ENCODE results near the gene SMLR1.

The SMLR1 gene

DNA sequence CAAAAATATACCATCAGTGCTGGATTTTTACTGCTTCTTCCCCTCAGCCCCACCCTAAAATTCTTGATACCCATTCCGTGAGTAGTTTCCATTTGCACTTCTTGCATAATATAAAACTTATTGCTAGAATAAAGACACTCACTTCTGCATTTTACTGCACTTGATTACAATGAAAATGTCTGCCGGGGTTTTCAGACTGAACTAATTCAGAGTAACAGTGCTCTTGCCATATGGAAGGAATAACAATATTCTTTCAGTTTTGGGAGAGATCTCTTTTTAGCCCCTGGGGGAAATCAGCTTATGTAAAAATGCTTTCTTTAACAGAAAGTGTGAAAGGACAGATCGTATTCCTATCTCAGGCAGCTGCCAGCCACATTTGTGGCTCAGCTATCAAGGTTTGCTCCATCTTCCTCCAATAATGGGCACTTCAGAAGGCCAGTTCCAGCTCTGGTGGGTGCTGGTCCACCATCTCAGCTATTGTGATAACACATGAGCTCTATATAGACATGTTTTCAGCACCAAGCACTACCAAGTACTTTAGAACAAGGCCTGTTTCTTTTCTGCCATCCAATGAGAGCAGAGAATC, 8.9 kb downstream of the SMLR1 start:
- TF ChIP-seq, protein P1, sequence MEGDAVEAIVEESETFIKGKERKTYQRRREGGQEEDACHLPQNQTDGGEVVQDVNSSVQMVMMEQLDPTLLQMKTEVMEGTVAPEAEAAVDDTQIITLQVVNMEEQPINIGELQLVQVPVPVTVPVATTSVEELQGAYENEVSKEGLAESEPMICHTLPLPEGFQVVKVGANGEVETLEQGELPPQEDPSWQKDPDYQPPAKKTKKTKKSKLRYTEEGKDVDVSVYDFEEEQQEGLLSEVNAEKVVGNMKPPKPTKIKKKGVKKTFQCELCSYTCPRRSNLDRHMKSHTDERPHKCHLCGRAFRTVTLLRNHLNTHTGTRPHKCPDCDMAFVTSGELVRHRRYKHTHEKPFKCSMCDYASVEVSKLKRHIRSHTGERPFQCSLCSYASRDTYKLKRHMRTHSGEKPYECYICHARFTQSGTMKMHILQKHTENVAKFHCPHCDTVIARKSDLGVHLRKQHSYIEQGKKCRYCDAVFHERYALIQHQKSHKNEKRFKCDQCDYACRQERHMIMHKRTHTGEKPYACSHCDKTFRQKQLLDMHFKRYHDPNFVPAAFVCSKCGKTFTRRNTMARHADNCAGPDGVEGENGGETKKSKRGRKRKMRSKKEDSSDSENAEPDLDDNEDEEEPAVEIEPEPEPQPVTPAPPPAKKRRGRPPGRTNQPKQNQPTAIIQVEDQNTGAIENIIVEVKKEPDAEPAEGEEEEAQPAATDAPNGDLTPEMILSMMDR (IDR thresholded peaks at IDR 0.05; ENCODE audit: low read depth, low read length, missing control alignments), result no peak
- in situ Hi-C loops (cut with HindIII; ENCODE audit: low sequenced_read_pairs), result loop anchor here (25.0 kb wide), 1 partner anchor 774 kb away; no protein-coding TSS in a partner anchor
- H3K4me3 ChIP-seq (ENCODE audit: low read depth, low read length), result no peak overlapping the region
- no peak for DNase-seq (ENCODE audit: low read depth)

DNA sequence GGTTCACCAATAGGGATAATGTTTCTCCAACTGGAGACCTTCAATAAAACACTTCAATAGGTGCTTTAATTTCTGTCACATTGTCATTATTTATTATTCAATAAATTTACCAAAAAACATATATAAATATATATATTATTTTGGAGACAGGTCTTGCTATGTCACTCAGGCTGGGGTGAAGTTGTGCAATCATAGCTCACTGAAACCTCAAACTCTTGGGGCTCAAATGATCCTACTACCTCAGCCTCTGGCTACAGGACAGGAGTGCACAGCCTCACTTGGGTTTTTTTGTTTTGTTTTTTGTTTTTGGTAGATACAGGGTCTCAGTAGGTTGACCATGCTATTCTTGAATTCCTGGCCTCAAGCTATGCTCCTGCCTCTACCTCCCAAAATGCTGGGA, 9.9 kb downstream of the SMLR1 start:
- in situ Hi-C loops (cut with HindIII; ENCODE audit: low sequenced_read_pairs), result loop anchor here (25.0 kb wide), 1 partner anchor 775 kb away; no protein-coding TSS in a partner anchor
- DNase-seq (ENCODE audit: low read depth), result no peak
- H3K4me3 ChIP-seq (ENCODE audit: low read depth, low read length), result no peak overlapping the region
- TF ChIP-seq, protein P1 (IDR thresholded peaks at IDR 0.05; ENCODE audit: low read depth, low read length, missing control alignments), result no peak

DNA sequence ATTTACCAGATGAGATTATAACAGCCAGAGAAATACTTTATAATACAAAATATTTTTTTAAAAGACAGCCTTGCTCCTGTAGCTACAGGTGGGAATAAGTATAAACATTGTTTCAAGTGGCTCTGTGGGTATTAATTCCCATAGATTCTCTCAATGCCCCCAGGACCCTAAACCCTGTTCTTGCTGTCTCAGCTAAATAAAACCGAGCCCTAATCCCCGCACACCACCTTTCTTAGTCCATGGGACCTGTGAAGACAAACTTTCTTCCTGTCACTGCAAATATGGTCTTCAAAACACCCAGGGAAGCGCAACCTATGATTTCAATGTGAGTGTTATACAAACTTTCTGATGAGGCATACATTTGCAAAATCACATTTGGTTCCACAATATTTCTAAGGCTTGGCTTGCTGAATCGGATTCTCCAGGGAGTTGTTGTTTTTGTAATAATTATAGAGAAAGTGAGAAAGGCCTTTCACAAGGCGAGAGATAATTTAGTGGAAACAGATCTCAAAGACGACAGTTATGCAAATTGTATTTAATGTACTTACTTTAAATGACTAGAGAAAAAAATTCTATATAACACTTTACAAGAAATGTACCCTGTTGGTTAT, 11.1 kb downstream of the SMLR1 start:
- TF ChIP-seq, protein P1 (IDR thresholded peaks at IDR 0.05; ENCODE audit: low read depth, low read length, missing control alignments), result no peak
- DNase-seq (ENCODE audit: low read depth), result no peak
- in situ Hi-C loops (cut with HindIII; ENCODE audit: low sequenced_read_pairs), result loop anchor here (25.0 kb wide), 1 partner anchor 776 kb away; no protein-coding TSS in a partner anchor
- no peak overlapping the region for H3K4me3 ChIP-seq (ENCODE audit: low read depth, low read length)

DNA sequence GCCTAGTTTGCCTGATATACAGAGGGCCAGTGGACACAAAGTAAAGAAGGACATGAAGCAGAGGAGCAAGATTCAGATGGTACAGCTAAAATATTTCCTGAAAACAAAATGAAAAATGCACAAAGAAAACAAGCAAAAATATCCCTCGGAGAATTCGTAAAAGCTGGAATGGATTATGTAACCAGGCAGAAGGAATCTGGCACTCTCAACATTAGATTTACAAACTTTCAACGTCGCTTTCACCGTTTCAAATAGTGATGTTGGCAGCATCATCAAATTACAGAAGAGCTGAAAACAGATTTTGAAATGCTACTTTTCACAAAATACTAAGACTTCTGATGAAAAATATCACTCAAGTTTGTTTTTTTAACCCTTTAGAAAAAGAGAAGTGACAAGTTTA, 11.7 kb downstream of the SMLR1 start:
- TF ChIP-seq, protein P1 (IDR thresholded peaks at IDR 0.05; ENCODE audit: low read depth, low read length, missing control alignments), result no peak
- H3K4me3 ChIP-seq (ENCODE audit: low read depth, low read length), result no peak overlapping the region
- in situ Hi-C loops (cut with HindIII; ENCODE audit: low sequenced_read_pairs), result loop anchor here (25.0 kb wide), 1 partner anchor 777 kb away; no protein-coding TSS in a partner anchor
- no peak for DNase-seq (ENCODE audit: low read depth)

DNA sequence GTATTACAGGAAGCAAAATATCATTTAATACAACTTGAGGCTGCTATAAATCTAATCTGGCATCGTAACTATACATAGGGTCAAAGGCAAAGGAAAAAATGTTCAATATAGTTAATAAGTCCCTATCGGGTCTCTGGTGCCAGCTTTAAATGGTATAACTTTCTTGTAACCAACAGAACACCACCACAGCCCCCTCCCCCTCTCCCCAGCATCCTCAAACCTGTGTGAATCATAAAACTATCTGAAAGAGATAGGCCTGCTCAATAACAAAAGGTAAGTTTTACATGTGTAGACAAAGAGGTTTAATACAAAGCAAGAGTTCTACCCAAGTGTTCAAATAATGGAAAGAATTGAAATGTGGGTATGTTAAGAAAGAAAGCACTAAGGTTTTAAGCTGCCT, 12.2 kb downstream of the SMLR1 start:
- TF ChIP-seq, protein P1 (IDR thresholded peaks at IDR 0.05; ENCODE audit: low read depth, low read length, missing control alignments), result no peak
- DNase-seq (ENCODE audit: low read depth), result no peak
- H3K4me3 ChIP-seq (ENCODE audit: low read depth, low read length), result no peak overlapping the region
- in situ Hi-C loops (cut with HindIII; ENCODE audit: low sequenced_read_pairs), result loop anchor here (25.0 kb wide), 1 partner anchor 777 kb away; no protein-coding TSS in a partner anchor

DNA sequence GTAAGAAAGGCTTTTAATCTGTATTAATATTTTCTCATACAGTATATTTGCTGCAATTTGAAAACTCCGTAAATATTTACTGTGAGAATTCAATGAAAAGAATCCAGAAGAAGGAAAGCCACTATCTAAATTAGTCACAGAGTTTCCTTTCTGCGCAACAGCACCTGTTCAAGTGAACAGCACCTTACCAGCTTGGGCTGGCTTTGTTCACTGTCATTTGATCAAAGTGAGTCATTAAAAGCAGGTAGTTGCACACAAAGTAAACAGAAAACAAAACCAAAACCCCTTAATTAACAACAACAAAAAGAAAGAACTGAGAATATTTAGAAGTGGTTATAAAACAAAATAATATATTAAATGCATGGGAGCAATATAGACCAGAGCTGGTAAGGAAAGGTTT, 12.8 kb downstream of the SMLR1 start:
- in situ Hi-C loops (cut with HindIII; ENCODE audit: low sequenced_read_pairs), result loop anchor here (25.0 kb wide), 1 partner anchor 778 kb away; no protein-coding TSS in a partner anchor
- H3K4me3 ChIP-seq (ENCODE audit: low read depth, low read length), result no peak overlapping the region
- DNase-seq (ENCODE audit: low read depth), result no peak
- TF ChIP-seq, protein P1 (IDR thresholded peaks at IDR 0.05; ENCODE audit: low read depth, low read length, missing control alignments), result no peak

Measured in astrocyte of the cerebellum (primary cell).